GM19463 (cell line): ENCODE data around the gene PTGES.

Experiments
- ATAC-seq: cut with Tn5 transposase; IDR thresholded peaks from one replicate; pipeline ENCODE4 v1.9.1; 2021; ENCODE audit warnings: mild to moderate bottlenecking, moderate library complexity; ENCODE audit not compliant: unreplicated experiment

The PTGES gene

GRCh38 chr9:129748249-129748648 is 4.6 kb downstream of the PTGES start:
- ATAC-seq: no peak

DNA sequence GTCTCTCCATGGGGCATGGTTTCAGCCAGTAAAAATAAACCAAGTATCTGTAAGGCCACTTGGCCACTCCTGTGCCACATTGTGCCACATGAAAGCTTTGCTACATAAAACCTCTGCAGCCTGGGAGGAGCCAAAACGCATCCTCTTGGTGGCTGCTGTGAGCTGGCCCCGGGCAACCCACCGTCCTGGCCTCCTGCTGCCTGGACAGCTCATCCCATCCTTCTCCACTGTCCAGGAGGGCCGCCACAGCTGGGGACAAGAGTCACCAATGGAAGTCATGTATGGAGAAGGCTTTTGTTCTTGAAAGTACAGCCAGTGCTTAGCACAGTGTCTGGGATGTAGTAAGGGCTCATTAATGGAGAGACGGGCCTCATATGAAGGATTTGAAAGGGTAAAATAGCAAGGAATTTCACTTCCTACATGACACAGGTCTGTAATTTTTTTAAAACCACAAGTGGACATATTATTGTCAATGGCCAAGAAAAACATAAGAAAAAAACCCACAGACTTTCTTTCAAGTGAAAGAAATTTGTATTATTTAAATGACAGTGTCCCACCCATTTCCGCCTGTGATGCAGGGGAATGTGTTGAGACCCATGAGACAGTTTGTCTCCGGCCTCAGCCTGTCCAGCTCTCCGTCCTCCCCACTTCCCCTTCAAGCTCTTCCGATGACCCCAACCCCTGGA is 6.6 kb downstream of the PTGES start:
- ATAC-seq: no peak

DNA sequence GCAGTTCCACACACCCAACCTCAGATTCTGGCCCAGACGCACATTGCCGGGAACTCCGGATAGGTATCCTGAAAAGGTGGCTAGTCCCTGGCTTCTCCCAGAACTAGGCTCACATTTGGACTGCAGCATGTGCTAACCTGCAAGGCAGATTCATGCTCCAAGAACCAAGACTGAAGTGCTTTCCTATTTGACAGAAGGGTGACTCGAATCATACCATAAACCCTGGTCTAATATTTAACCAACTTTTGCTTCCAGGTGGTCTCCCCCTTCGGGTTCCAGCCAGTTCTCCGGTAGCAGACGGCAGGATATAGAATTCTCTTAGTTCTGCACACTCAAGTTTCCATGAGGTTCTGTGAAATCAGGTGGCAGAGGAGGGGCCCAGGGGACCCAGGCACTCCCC is 7.6 kb downstream of the PTGES start:
- no peak for ATAC-seq

DNA sequence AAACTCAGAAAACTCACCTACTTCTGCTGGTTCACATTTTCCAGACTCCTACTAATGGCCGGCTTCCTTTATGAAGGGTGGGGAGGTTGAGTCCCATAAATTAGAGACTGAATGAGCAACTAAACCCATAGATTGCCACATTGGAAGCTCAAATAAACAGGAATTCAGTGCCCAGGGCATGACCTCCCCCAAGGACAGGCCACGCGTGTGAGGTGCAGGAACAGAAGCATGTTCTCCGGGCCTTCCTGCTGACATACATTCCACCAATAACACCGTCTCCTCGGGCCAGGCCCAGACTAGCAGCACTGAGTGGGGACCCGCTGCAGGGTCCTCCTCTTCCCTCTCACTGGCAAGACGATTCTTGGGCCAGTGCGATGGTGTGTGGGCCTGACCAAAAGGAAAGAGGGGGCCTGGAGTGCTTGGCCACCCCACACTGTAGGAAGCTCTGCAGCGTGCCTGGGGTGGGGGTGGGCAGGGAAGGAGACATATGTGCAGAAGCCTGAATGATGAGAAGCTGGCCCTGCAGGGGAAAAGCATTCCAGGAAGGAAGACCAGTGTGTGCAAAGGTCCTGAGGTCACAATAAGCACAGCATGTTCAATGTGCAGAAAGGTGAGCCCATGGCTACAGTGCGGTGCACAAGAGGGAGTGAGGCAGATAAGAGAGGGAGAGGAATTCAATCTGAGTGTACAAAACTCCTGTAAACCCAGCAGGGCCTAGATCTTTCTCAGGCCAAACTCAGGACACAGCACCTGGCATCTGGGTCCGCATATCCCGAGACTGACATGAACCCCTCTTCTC is 12.0 kb downstream of the PTGES start:
- no peak for ATAC-seq

GRCh38 chr9:129740174-129740573 is 12.7 kb downstream of the PTGES start:
- no peak for ATAC-seq

DNA sequence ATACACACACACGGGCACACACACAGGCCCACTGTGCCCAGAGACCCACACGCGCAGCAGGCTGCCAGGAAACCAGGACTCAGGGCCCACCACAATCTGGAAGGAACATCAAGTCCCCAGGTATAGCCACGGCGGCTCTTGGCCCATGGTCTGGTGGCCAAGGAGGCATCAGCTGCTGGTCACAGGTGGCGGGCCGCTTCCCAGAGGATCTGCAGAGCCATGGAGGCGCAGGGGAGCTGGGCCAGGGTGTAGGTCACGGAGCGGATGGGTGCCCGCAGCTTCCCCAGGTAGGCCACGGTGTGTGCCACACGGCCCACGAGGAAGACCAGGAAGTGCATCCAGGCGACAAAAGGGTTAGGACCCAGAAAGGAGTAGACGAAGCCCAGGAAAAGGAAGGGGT is 13.4 kb downstream of the PTGES start:
- no peak for ATAC-seq

- ATAC-seq: no peak
Measured at GRCh38 chr9:129737479-129738274, 15.2 kb downstream of the PTGES start.

DNA sequence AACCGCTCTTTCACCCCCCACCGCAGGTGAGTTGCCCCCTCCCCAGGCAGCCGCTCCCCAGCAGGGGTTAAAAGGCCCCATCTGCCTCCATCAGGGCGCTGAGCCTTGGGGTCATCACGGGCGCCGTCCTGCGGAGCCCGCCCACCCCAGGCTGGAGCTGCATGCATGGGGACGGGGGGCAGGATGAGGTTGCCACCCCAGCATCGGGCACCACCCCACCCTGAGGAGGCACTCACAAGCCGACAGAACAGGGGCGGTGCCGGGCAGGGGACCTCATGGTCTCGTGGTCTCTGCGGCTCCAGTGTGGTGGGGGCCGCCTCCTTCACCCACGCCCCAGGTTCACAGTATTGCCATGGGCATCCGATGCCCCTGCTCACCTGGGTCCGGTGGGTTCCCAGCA is 16.5 kb downstream of the PTGES start:
- ATAC-seq: no peak

GRCh38 chr9:129735546-129735945 is 17.3 kb downstream of the PTGES start:
- ATAC-seq: no peak

DNA sequence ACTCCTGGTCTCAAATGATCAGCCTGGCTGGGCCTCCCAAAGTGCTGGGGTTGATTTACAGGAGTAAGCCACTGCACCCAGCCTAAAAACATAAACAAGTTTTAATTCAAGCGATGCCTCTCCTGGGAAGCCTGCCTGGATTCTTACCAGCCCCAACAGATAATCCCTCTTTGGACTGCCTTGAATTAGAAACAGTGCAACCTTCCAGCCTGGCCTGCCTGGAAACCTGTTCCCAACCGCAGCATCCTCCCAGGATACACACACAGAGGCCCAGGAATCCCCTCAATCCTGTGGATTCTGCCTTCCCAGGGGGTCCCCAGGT is 19.2 kb downstream of the PTGES start:
- ATAC-seq: no peak

- ATAC-seq: no peak
Measured at GRCh38 chr9:129732946-129733631, 19.8 kb downstream of the PTGES start.

- no peak for ATAC-seq
Measured at GRCh38 chr9:129732100-129732499, 20.7 kb downstream of the PTGES start.

DNA sequence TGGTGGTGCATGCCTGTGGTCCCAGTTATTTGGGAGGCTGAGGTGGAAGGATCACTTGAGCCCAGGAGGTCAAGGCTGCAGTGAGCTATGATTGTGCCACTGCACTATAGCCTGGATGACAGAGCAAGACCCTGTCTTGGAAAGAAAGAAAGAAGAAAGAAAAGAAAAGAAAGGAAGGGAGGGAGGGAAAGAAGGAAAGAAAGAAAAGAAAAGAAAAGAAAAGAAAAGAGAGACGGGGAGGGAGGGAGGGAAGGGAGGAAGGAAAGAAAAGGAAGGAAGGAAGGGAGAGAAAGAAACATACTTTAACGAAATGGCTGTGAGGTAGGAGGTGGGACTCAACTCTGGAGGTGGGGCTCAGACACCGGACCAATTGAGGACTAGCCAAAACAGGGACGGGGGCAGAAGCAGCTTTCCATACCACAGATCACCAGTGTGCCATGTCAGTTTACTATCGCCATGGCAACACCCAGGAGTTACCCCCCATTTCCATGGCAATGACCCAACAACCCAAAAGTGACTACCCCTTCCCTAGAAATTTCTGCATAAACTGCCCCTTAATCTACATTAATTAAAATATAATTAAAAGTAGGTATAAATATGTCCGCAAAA is 21.3 kb downstream of the PTGES start:
- no peak for ATAC-seq

DNA sequence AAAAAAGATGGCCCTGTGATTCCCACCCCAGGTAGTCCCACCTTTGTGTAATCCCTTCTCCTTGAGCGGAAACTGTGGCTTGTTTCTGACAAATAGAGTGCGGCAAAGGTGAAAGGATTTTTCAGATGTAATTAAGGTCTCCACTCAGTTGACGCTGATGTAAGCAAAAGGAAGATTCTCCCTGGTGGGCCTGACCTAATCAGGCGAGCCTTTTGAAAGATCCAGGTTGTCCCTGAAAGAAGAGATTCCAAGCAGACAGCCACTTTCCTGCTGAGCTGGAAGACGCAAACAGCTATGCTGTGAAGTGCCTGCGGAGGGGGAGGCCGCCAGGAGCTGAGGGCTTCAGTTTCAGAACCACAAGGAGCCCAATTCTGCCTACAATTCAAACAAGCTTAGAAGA is 24.1 kb downstream of the PTGES start:
- ATAC-seq: no peak

- no peak for ATAC-seq
Measured at GRCh38 chr9:129726322-129727160, 26.3 kb downstream of the PTGES start.

GRCh38 chr9:129725795-129726251 is 27.0 kb downstream of the PTGES start:
- ATAC-seq: no peak

DNA sequence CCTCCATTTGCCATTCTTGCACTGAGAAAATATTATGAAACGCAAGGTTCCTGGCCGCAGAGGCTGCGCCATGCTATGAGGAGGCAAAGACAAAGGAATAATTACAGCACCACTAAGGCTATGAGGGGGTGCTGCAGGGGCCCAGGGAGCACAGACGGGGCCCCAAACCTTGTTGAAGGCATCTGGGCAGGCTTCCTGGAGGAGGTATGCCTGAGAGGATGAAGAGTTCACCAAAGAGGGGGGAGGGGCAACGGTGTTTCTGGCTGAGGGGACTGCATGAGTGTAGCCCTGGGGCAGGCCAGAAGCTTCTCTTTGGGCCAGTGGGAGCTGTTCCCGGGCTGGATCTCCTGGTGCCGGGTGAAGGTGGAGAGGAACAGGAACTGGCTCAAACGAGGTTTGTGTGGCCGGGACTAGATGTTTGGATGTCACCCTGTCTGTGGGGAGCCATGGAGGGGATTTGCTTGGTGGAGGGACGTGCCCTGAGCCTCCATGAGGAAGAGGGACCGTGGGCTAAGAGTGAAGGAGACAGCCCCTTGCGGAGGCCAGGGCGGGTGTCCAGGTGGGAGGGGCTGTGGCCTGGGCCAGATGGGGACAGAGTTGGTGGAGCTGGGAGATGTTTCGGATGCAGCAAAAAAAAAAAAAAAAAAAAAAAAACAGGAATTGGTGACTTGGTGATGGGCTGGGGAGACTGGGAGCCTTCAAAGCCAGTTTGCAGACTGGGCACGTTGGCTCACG is 28.2 kb downstream of the PTGES start:
- ATAC-seq: no peak

GRCh38 chr9:129722913-129723312 is 29.9 kb downstream of the PTGES start:
- no peak for ATAC-seq

DNA sequence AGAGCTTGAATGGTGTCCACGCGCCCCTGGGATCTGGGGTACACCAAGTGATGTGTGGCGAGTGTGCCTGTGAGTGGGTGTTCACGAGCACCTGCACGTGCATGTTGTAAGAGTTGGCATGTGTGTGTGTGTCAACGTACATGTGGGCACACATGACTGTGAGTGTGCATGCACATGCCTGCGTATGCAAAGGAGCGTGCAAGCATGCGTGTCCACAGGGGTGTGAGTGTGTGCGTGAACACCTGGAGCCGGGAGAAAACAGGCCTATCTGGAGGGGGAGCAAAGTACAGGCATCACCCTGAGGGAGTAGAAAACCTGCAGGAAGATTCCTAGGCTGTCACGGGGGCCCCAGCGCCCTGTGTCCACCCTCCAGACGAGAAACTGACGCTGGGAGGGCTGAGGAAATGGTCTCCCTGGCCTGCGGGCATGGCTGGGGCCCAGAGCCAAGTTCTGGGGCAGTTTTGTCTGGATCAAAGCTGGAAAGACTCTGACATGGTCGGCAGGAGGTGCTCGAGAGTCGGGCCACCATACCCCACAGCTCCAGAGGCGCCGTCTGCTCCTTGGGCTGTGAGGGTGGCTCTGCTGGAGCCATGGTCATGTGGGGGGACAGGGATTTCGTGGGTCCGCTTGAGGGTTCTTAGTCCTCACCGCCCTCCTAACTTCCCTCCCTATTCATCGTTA is 31.8 kb downstream of the PTGES start:
- no peak for ATAC-seq
